H9 (cell line): Measurements from ENCODE around the gene CDH18. TPM values are rescaled to one million over a fixed set of nuclear protein-coding genes. Genes with fewer than 3 reads are reported as not detected.

Experiments used
- DNase-seq: peaks from one replicate; pipeline ENCODE4 v3.0.0-alpha.2; 2017
- H2AFZ ChIP-seq: one replicate; pipeline ENCODE4 v1.6.1; 2013; ENCODE audit warnings: mild to moderate bottlenecking, low read length, control low read depth, moderate library complexity
- H2AK5ac ChIP-seq: 2 replicates; pipeline ENCODE4 v1.6.1; 2013; ENCODE audit warnings: low read length, control low read depth, mixed read lengths; ENCODE audit not compliant: insufficient read length
- H2BK120ac ChIP-seq: one replicate; pipeline ENCODE4 v1.6.1; 2013; ENCODE audit warnings: low read depth, mild to moderate bottlenecking, low read length, control low read depth, inconsistent platforms; ENCODE audit not compliant: poor library complexity, severe bottlenecking
- H2BK12ac ChIP-seq: 2 replicates; pipeline ENCODE4 v1.6.1; 2013; ENCODE audit warnings: low read length, control low read depth, mixed read lengths, low read depth; ENCODE audit not compliant: insufficient read length
- H2BK15ac ChIP-seq: 2 replicates; pipeline ENCODE4 v1.6.1; 2013; ENCODE audit warnings: low read depth, low read length, control low read depth
- H2BK20ac ChIP-seq: one replicate; pipeline ENCODE4 v1.6.1; 2013; ENCODE audit warnings: low read depth, mild to moderate bottlenecking, low read length, control low read depth, inconsistent platforms; ENCODE audit not compliant: poor library complexity, severe bottlenecking
- H2BK5ac ChIP-seq: 2 replicates; pipeline ENCODE4 v1.6.1; 2013; ENCODE audit warnings: low read length, control low read depth, mixed read lengths; ENCODE audit not compliant: insufficient read length
- H3K14ac ChIP-seq: 2 replicates; pipeline ENCODE4 v1.6.1; 2013; ENCODE audit warnings: low read length, control low read depth; ENCODE audit not compliant: insufficient read depth
- H3K18ac ChIP-seq: 2 replicates; pipeline ENCODE4 v1.6.1; 2013; ENCODE audit warnings: low read depth, mild to moderate bottlenecking, mixed read lengths, low read length, control low read depth; ENCODE audit not compliant: insufficient read length
- H3K23ac ChIP-seq: 2 replicates; pipeline ENCODE4 v1.6.1; 2013; ENCODE audit warnings: low read length, control low read depth, mixed read lengths, low read depth; ENCODE audit not compliant: insufficient read length
- H3K23me2 ChIP-seq: 2 replicates; pipeline ENCODE4 v1.6.1; 2013; ENCODE audit warnings: low read depth, mild to moderate bottlenecking, mixed read lengths, low read length, control low read depth; ENCODE audit not compliant: insufficient read length, poor library complexity, severe bottlenecking
- H3K27ac ChIP-seq: 2 replicates; pipeline ENCODE4 v1.5.1; 2013; ENCODE audit warnings: low read length, control low read depth, mixed read lengths, low read depth; ENCODE audit not compliant: insufficient read length
- H3K27me3 ChIP-seq: 2 replicates; pipeline ENCODE4 v1.6.1; 2013; ENCODE audit warnings: low read length, control low read depth, inconsistent platforms; ENCODE audit not compliant: insufficient read depth
- H3K4ac ChIP-seq: 2 replicates; pipeline ENCODE4 v1.6.1; 2013; ENCODE audit warnings: low read depth, mild to moderate bottlenecking, control low read depth, inconsistent platforms, low read length, moderate library complexity
- H3K4me1 ChIP-seq: 2 replicates; pipeline ENCODE4 v1.6.1; 2013; ENCODE audit warnings: low read length, control low read depth, inconsistent platforms; ENCODE audit not compliant: insufficient read depth
- H3K4me2 ChIP-seq: 2 replicates; pipeline ENCODE4 v1.6.1; 2013; ENCODE audit warnings: low read length, control low read depth, mixed read lengths; ENCODE audit not compliant: insufficient read length, insufficient read depth
- H3K56ac ChIP-seq: 2 replicates; pipeline ENCODE4 v1.6.1; 2013; ENCODE audit warnings: low read depth, mild to moderate bottlenecking, mixed read lengths, low read length, control low read depth; ENCODE audit not compliant: insufficient read length
- H3K79me1 ChIP-seq: 2 replicates; pipeline ENCODE4 v1.6.1; 2013; ENCODE audit warnings: low read depth, mild to moderate bottlenecking, moderate library complexity, low read length, control low read depth, inconsistent platforms; ENCODE audit not compliant: insufficient read depth, poor library complexity, severe bottlenecking
- H3K79me2 ChIP-seq: 2 replicates; pipeline ENCODE4 v1.6.1; 2013; ENCODE audit warnings: low read length, control low read depth, inconsistent platforms; ENCODE audit not compliant: insufficient read depth
- H3K9ac ChIP-seq: 2 replicates; pipeline ENCODE4 v1.6.1; 2013; ENCODE audit warnings: low read length, control low read depth, mixed read lengths; ENCODE audit not compliant: insufficient read length; ENCODE audit errors: extremely low read depth
- H3K9me3 ChIP-seq: one replicate; pipeline ENCODE4 v1.6.1; 2013; ENCODE audit warnings: low read depth, low read length, inconsistent platforms; ENCODE audit not compliant: control insufficient read depth
- H3T11ph ChIP-seq: one replicate; pipeline ENCODE4 v1.6.1; 2013; ENCODE audit warnings: mild to moderate bottlenecking, low read length, control low read depth, inconsistent platforms
- H4K20me1 ChIP-seq: one replicate; pipeline ENCODE4 v1.6.1; 2013; ENCODE audit not compliant: control insufficient read depth, insufficient read length, insufficient read depth
- H4K5ac ChIP-seq: 2 replicates; pipeline ENCODE4 v1.6.1; 2013; ENCODE audit warnings: low read depth, mild to moderate bottlenecking, mixed read lengths, low read length, control low read depth; ENCODE audit not compliant: insufficient read length
- H4K8ac ChIP-seq: replicated peaks from 2 replicates; pipeline ENCODE4 v1.6.1; 2013; ENCODE audit warnings: low read length, control low read depth, mixed read lengths, low read depth; ENCODE audit not compliant: insufficient read length
- H4K91ac ChIP-seq: 2 replicates; pipeline ENCODE4 v1.6.1; 2013; ENCODE audit warnings: low read depth, mild to moderate bottlenecking, moderate library complexity, mixed read lengths, low read length, control low read depth; ENCODE audit not compliant: insufficient read length
- H3K27ac Mint-ChIP-seq, 3 experiments: 2 replicates in 2 of 3; 3 replicates in 1 of 3; pipeline ENCODE4 v1.8.0; 2020 to 2021; ENCODE audit warnings: mixed read lengths in 3 of 3, mild to moderate bottlenecking in 1 of 3, moderate library complexity in 1 of 3
- H3K27me3 Mint-ChIP-seq: 2 replicates; pipeline ENCODE4 v1.8.0; 2021; ENCODE audit warnings: low read depth, mild to moderate bottlenecking, moderate library complexity, mixed read lengths
- H3K36me3 Mint-ChIP-seq, 3 experiments: 2 replicates in 2 of 3; 3 replicates in 1 of 3; pipeline ENCODE4 v1.8.0; 2020 to 2021; ENCODE audit warnings: low read depth in 3 of 3, mixed read lengths in 3 of 3; ENCODE audit not compliant: insufficient read depth in 1 of 3
- H3K4me1 Mint-ChIP-seq, 2 experiments: 2 replicates each; pipeline ENCODE4 v1.8.0; 2020; ENCODE audit warnings: mixed read lengths in 2 of 2
- H3K4me3 Mint-ChIP-seq, 2 experiments: 2 replicates in 1 of 2; 3 replicates in 1 of 2; pipeline ENCODE4 v1.8.0; 2020 to 2021; ENCODE audit warnings: mild to moderate bottlenecking in 2 of 2, mixed read lengths in 2 of 2, moderate library complexity in 1 of 2
- H3K9me3 Mint-ChIP-seq, 2 experiments: 2 replicates in 1 of 2; 3 replicates in 1 of 2; pipeline ENCODE4 v1.8.0; 2020; ENCODE audit warnings: mild to moderate bottlenecking in 2 of 2, mixed read lengths in 2 of 2, moderate library complexity in 1 of 2
- CTCF ChIP-seq: fragments of 200-600 bp; sonication (generic); conservative IDR thresholded peaks from 3 replicates; pipeline ENCODE4 v1.8.0; 2021; ENCODE audit warnings: antibody characterized with exemption, mild to moderate bottlenecking
- total RNA-seq: library from RNA; stranded (reverse); gene quantifications from 2 replicates; pipeline ENCODE4 v1.2.1, GENCODE V29; 2021

Gene CDH18
- total RNA-seq, 1 experiment from 2014 or later = not detected

- no peaks in the 10 kb centered on the region for H3K27me3 Mint-ChIP-seq
- Histone ChIP-seq H3K4me1 (no peaks in the 10 kb centered on the region), H3K79me1 (no peaks in the 10 kb centered on the region), H3K79me2 (no peaks in the 10 kb centered on the region), H3K18ac (no peak overlapping the region), H3K4ac (no peak overlapping the region), H2AK5ac (no peak overlapping the region), H2BK120ac (no peak overlapping the region), H3T11ph (no peak overlapping the region), H3K27ac (no peak overlapping the region), H2BK15ac (no peak overlapping the region), H3K56ac (no peak overlapping the region), H3K23ac (no peak overlapping the region), H2BK5ac (no peak overlapping the region), H2BK12ac (no peak overlapping the region), H3K23me2 (no peaks in the 10 kb centered on the region), H3K4me2 (no peak overlapping the region), H2BK20ac (no peak overlapping the region), H3K14ac (no peak overlapping the region), H2AFZ (no peak overlapping the region), H4K8ac (no peak overlapping the region), H4K20me1 (no peaks in the 10 kb centered on the region), H3K27me3 (no peaks in the 10 kb centered on the region), H4K91ac (no peak overlapping the region), H3K9ac (no peak overlapping the region), H4K5ac (no peak overlapping the region), H3K9me3 (no peaks in the 10 kb centered on the region)
- H3K27ac Mint-ChIP-seq = no peak overlapping the region
- H3K36me3 Mint-ChIP-seq = no peaks in the 10 kb centered on the region
- TF ChIP-seq CTCF = no peak
- no peak overlapping the region for H3K4me3 Mint-ChIP-seq
- no peak for DNase-seq
- no peaks in the 10 kb centered on the region for H3K4me1 Mint-ChIP-seq
- H3K9me3 Mint-ChIP-seq = no peaks in the 10 kb centered on the region
Measured at GRCh38 chr5:19487480-19487879, 500.5 kb downstream of the CDH18 start.
